H9 (cell line): ENCODE measurements around the gene FHIT. TPM values are rescaled to one million over a fixed set of nuclear protein-coding genes. Genes with fewer than 3 reads are reported as not detected.

ENCODE experiments used
- DNase-seq: peaks from one replicate; pipeline ENCODE4 v3.0.0-alpha.2; 2017
- H2AFZ ChIP-seq: one replicate; pipeline ENCODE4 v1.6.1; 2013; ENCODE audit warnings: mild to moderate bottlenecking, low read length, control low read depth, moderate library complexity
- H2AK5ac ChIP-seq: 2 replicates; pipeline ENCODE4 v1.6.1; 2013; ENCODE audit warnings: low read length, control low read depth, mixed read lengths; ENCODE audit not compliant: insufficient read length
- H2BK120ac ChIP-seq: one replicate; pipeline ENCODE4 v1.6.1; 2013; ENCODE audit warnings: low read depth, mild to moderate bottlenecking, low read length, control low read depth, inconsistent platforms; ENCODE audit not compliant: poor library complexity, severe bottlenecking
- H2BK12ac ChIP-seq: 2 replicates; pipeline ENCODE4 v1.6.1; 2013; ENCODE audit warnings: low read length, control low read depth, mixed read lengths, low read depth; ENCODE audit not compliant: insufficient read length
- H2BK15ac ChIP-seq: 2 replicates; pipeline ENCODE4 v1.6.1; 2013; ENCODE audit warnings: low read depth, low read length, control low read depth
- H2BK20ac ChIP-seq: one replicate; pipeline ENCODE4 v1.6.1; 2013; ENCODE audit warnings: low read depth, mild to moderate bottlenecking, low read length, control low read depth, inconsistent platforms; ENCODE audit not compliant: poor library complexity, severe bottlenecking
- H2BK5ac ChIP-seq: 2 replicates; pipeline ENCODE4 v1.6.1; 2013; ENCODE audit warnings: low read length, control low read depth, mixed read lengths; ENCODE audit not compliant: insufficient read length
- H3K14ac ChIP-seq: 2 replicates; pipeline ENCODE4 v1.6.1; 2013; ENCODE audit warnings: low read length, control low read depth; ENCODE audit not compliant: insufficient read depth
- H3K18ac ChIP-seq: 2 replicates; pipeline ENCODE4 v1.6.1; 2013; ENCODE audit warnings: low read depth, mild to moderate bottlenecking, mixed read lengths, low read length, control low read depth; ENCODE audit not compliant: insufficient read length
- H3K23ac ChIP-seq: 2 replicates; pipeline ENCODE4 v1.6.1; 2013; ENCODE audit warnings: low read length, control low read depth, mixed read lengths, low read depth; ENCODE audit not compliant: insufficient read length
- H3K23me2 ChIP-seq: 2 replicates; pipeline ENCODE4 v1.6.1; 2013; ENCODE audit warnings: low read depth, mild to moderate bottlenecking, mixed read lengths, low read length, control low read depth; ENCODE audit not compliant: insufficient read length, poor library complexity, severe bottlenecking
- H3K27ac ChIP-seq: 2 replicates; pipeline ENCODE4 v1.5.1; 2013; ENCODE audit warnings: low read length, control low read depth, mixed read lengths, low read depth; ENCODE audit not compliant: insufficient read length
- H3K27me3 ChIP-seq: 2 replicates; pipeline ENCODE4 v1.6.1; 2013; ENCODE audit warnings: low read length, control low read depth, inconsistent platforms; ENCODE audit not compliant: insufficient read depth
- H3K4ac ChIP-seq: 2 replicates; pipeline ENCODE4 v1.6.1; 2013; ENCODE audit warnings: low read depth, mild to moderate bottlenecking, control low read depth, inconsistent platforms, low read length, moderate library complexity
- H3K4me1 ChIP-seq: 2 replicates; pipeline ENCODE4 v1.6.1; 2013; ENCODE audit warnings: low read length, control low read depth, inconsistent platforms; ENCODE audit not compliant: insufficient read depth
- H3K4me2 ChIP-seq: 2 replicates; pipeline ENCODE4 v1.6.1; 2013; ENCODE audit warnings: low read length, control low read depth, mixed read lengths; ENCODE audit not compliant: insufficient read length, insufficient read depth
- H3K56ac ChIP-seq: 2 replicates; pipeline ENCODE4 v1.6.1; 2013; ENCODE audit warnings: low read depth, mild to moderate bottlenecking, mixed read lengths, low read length, control low read depth; ENCODE audit not compliant: insufficient read length
- H3K79me1 ChIP-seq: 2 replicates; pipeline ENCODE4 v1.6.1; 2013; ENCODE audit warnings: low read depth, mild to moderate bottlenecking, moderate library complexity, low read length, control low read depth, inconsistent platforms; ENCODE audit not compliant: insufficient read depth, poor library complexity, severe bottlenecking
- H3K79me2 ChIP-seq: 2 replicates; pipeline ENCODE4 v1.6.1; 2013; ENCODE audit warnings: low read length, control low read depth, inconsistent platforms; ENCODE audit not compliant: insufficient read depth
- H3K9ac ChIP-seq: 2 replicates; pipeline ENCODE4 v1.6.1; 2013; ENCODE audit warnings: low read length, control low read depth, mixed read lengths; ENCODE audit not compliant: insufficient read length; ENCODE audit errors: extremely low read depth
- H3K9me3 ChIP-seq: one replicate; pipeline ENCODE4 v1.6.1; 2013; ENCODE audit warnings: low read depth, low read length, inconsistent platforms; ENCODE audit not compliant: control insufficient read depth
- H3T11ph ChIP-seq: one replicate; pipeline ENCODE4 v1.6.1; 2013; ENCODE audit warnings: mild to moderate bottlenecking, low read length, control low read depth, inconsistent platforms
- H4K20me1 ChIP-seq: one replicate; pipeline ENCODE4 v1.6.1; 2013; ENCODE audit not compliant: control insufficient read depth, insufficient read length, insufficient read depth
- H4K5ac ChIP-seq: 2 replicates; pipeline ENCODE4 v1.6.1; 2013; ENCODE audit warnings: low read depth, mild to moderate bottlenecking, mixed read lengths, low read length, control low read depth; ENCODE audit not compliant: insufficient read length
- H4K8ac ChIP-seq: replicated peaks from 2 replicates; pipeline ENCODE4 v1.6.1; 2013; ENCODE audit warnings: low read length, control low read depth, mixed read lengths, low read depth; ENCODE audit not compliant: insufficient read length
- H4K91ac ChIP-seq: 2 replicates; pipeline ENCODE4 v1.6.1; 2013; ENCODE audit warnings: low read depth, mild to moderate bottlenecking, moderate library complexity, mixed read lengths, low read length, control low read depth; ENCODE audit not compliant: insufficient read length
- H3K27ac Mint-ChIP-seq, 3 experiments: 2 replicates in 2 of 3; 3 replicates in 1 of 3; pipeline ENCODE4 v1.8.0; 2020 to 2021; ENCODE audit warnings: mixed read lengths in 3 of 3, mild to moderate bottlenecking in 1 of 3, moderate library complexity in 1 of 3
- H3K27me3 Mint-ChIP-seq: 2 replicates; pipeline ENCODE4 v1.8.0; 2021; ENCODE audit warnings: low read depth, mild to moderate bottlenecking, moderate library complexity, mixed read lengths
- H3K36me3 Mint-ChIP-seq, 3 experiments: 2 replicates in 2 of 3; 3 replicates in 1 of 3; pipeline ENCODE4 v1.8.0; 2020 to 2021; ENCODE audit warnings: low read depth in 3 of 3, mixed read lengths in 3 of 3; ENCODE audit not compliant: insufficient read depth in 1 of 3
- H3K4me1 Mint-ChIP-seq, 2 experiments: 2 replicates each; pipeline ENCODE4 v1.8.0; 2020; ENCODE audit warnings: mixed read lengths in 2 of 2
- H3K4me3 Mint-ChIP-seq, 2 experiments: 2 replicates in 1 of 2; 3 replicates in 1 of 2; pipeline ENCODE4 v1.8.0; 2020 to 2021; ENCODE audit warnings: mild to moderate bottlenecking in 2 of 2, mixed read lengths in 2 of 2, moderate library complexity in 1 of 2
- H3K9me3 Mint-ChIP-seq, 2 experiments: 2 replicates in 1 of 2; 3 replicates in 1 of 2; pipeline ENCODE4 v1.8.0; 2020; ENCODE audit warnings: mild to moderate bottlenecking in 2 of 2, mixed read lengths in 2 of 2, moderate library complexity in 1 of 2
- CTCF ChIP-seq: fragments of 200-600 bp; sonication (generic); conservative IDR thresholded peaks from 3 replicates; pipeline ENCODE4 v1.8.0; 2021; ENCODE audit warnings: antibody characterized with exemption, mild to moderate bottlenecking
- WGBS: extraction: QIAGEN DNeasy Blood & Tissue Kit; methylation state at CpG from one replicate; pipeline ENCODE4 v1.1.7; 2013; ENCODE audit warnings: missing lambda C conversion rate, low lambda C conversion rate, mixed read lengths; ENCODE audit not compliant: insufficient read length; ENCODE audit errors: extremely low coverage; 5-methylcytosine and 5-hydroxymethylcytosine counted together
- total RNA-seq: library from RNA; stranded (reverse); gene quantifications from 2 replicates; pipeline ENCODE4 v1.2.1, GENCODE V29; 2021

The FHIT gene
- total RNA-seq, 1 experiment from 2014 or later, result 3.0 TPM

- no peak overlapping the region for H3T11ph ChIP-seq
These were observed 852.0 kb downstream of the FHIT start for GRCh38 chr3:60399292-60399691.

More at GRCh38 chr3:60399292-60399691, 852.0 kb downstream of the FHIT start:
- no peak overlapping the region for H2AFZ ChIP-seq
- H3K27me3 ChIP-seq, result no peaks in the 10 kb centered on the region
- H4K91ac ChIP-seq, result no peak overlapping the region
- H2AK5ac ChIP-seq, result no peak overlapping the region
- no peak overlapping the region for H2BK20ac ChIP-seq
- no peak overlapping the region for H3K56ac ChIP-seq
- H3K23ac ChIP-seq, result no peak overlapping the region
- H3K36me3 Mint-ChIP-seq, result peaks cover 2 to 11% (median 4%) of the 10 kb centered on the region in 3 experiments; a peak in 5 of 7 replicates
- H3K4me1 ChIP-seq, result peaks cover 4% of the 10 kb centered on the region; the same call in 1 of the 2 replicates
- H3K18ac ChIP-seq, result no peak overlapping the region
- no CpG with 5 or more reads among the region's 3 CpGs for WGBS
- H4K8ac ChIP-seq, result no peak overlapping the region
- no peak overlapping the region for H2BK12ac ChIP-seq
- no peaks in the 10 kb centered on the region for H3K79me1 ChIP-seq
- H3K4me1 Mint-ChIP-seq, result peaks cover 23 to 37% of the 10 kb centered on the region in 2 experiments
- no peak overlapping the region for H2BK15ac ChIP-seq
- no peak overlapping the region for H2BK5ac ChIP-seq
- H2BK120ac ChIP-seq, result no peak overlapping the region
- no peak overlapping the region for H3K4me2 ChIP-seq
- no peak overlapping the region for H3K4me3 Mint-ChIP-seq
- no peaks in the 10 kb centered on the region for H3K23me2 ChIP-seq
- H3K79me2 ChIP-seq, result no peaks in the 10 kb centered on the region
- no peaks in the 10 kb centered on the region for H3K9me3 ChIP-seq
- H3K27ac ChIP-seq, result no peak overlapping the region
- no peak for DNase-seq
- peaks cover 4 to 7% of the 10 kb centered on the region in 2 experiments; a peak in 3 of 5 replicates for H3K9me3 Mint-ChIP-seq
- H4K5ac ChIP-seq, result no peak overlapping the region
- no peak overlapping the region for H3K14ac ChIP-seq
- H3K4ac ChIP-seq, result no peak overlapping the region
- no peak overlapping the region for H3K27ac Mint-ChIP-seq
- no peaks in the 10 kb centered on the region for H4K20me1 ChIP-seq
- TF ChIP-seq CTCF, result no peak
- no peaks in the 10 kb centered on the region for H3K27me3 Mint-ChIP-seq
- no peak overlapping the region for H3K9ac ChIP-seq
